Measurements from ENCODE around the gene MBD2. TPM values are rescaled to one million over a fixed set of nuclear protein-coding genes. Genes with fewer than 3 reads are reported as not detected.

The MBD2 gene
- polyA plus RNA-seq, 1 donor (not counting 4 experiments of a cell fraction or from before 2014, with no cell fraction given): 212 TPM

DNA sequence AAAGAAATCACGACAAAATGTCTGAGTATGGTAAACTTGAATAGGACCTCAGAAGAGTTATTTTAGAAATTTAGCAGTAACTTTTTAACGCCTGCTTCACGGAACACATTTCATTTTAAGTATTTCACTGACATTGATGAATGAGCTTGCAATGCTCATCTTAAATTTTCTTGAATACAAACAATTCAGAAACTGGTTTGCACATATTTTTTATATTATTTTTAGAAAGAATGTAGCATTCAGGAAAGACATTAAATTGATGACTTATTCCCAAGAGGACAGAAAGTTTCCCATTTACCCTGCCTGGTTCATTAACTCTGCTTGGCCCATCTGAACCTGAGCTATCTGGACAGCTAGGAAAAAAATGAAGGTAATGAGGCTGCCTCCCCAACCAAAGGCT lies 89.3 kb downstream of the MBD2 start:
- Histone ChIP-seq H3K9me3 (ENCODE audit: control insufficient read depth, low read depth, low read length) (peaks cover 4% of the 10 kb centered on the region), H3K27ac (ENCODE audit: control insufficient read depth, insufficient read depth, low read length) (no peak overlapping the region), H3K4me3 (ENCODE audit: control insufficient read depth in 2 of 3, extremely low read depth in 1 of 3, insufficient read depth in 2 of 3, low read depth in 1 of 3, low read length in 3 of 3) (no peak overlapping the region), H3K4me1 (ENCODE audit: control insufficient read depth, extremely low read depth, insufficient read depth, low read length) (peaks cover 22% of the 10 kb centered on the region), H3K27me3 (ENCODE audit: control insufficient read depth, extremely low read depth, insufficient read depth, low read length) (no peaks in the 10 kb centered on the region), H3K9ac (ENCODE audit: control insufficient read depth, extremely low read depth, insufficient read depth, low read length) (no peak overlapping the region), H3K9me1 (ENCODE audit: control insufficient read depth, extremely low read depth, insufficient read depth, low read length) (no peaks in the 10 kb centered on the region), H3K36me3 (ENCODE audit: control insufficient read depth in 2 of 2, extremely low read depth in 1 of 2, insufficient read depth in 2 of 2, low read length in 2 of 2) (no peaks in the 10 kb centered on the region), H4K20me1 (ENCODE audit: control insufficient read depth, extremely low read depth, insufficient read depth, low read length) (no peaks in the 10 kb centered on the region), H3K4me2 (ENCODE audit: control insufficient read depth, extremely low read depth, insufficient read depth, low read depth, low read length) (no peak overlapping the region), H2AFZ (ENCODE audit: control insufficient read depth, low read length) (no peak overlapping the region), H3K79me2 (ENCODE audit: control insufficient read depth, insufficient read depth, low read length) (no peaks in the 10 kb centered on the region)
- no peak for TF ChIP-seq EZH2 (IDR thresholded peaks at IDR 0.05; ENCODE audit: low read length)
- TF ChIP-seq, protein P1, sequence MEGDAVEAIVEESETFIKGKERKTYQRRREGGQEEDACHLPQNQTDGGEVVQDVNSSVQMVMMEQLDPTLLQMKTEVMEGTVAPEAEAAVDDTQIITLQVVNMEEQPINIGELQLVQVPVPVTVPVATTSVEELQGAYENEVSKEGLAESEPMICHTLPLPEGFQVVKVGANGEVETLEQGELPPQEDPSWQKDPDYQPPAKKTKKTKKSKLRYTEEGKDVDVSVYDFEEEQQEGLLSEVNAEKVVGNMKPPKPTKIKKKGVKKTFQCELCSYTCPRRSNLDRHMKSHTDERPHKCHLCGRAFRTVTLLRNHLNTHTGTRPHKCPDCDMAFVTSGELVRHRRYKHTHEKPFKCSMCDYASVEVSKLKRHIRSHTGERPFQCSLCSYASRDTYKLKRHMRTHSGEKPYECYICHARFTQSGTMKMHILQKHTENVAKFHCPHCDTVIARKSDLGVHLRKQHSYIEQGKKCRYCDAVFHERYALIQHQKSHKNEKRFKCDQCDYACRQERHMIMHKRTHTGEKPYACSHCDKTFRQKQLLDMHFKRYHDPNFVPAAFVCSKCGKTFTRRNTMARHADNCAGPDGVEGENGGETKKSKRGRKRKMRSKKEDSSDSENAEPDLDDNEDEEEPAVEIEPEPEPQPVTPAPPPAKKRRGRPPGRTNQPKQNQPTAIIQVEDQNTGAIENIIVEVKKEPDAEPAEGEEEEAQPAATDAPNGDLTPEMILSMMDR (optimal IDR thresholded peaks at IDR 0.05 in 1 of 3, IDR thresholded peaks at IDR 0.05 in 1 of 3, conservative IDR thresholded peaks at IDR 0.05 in 1 of 3; ENCODE audit: extremely low read depth in 1 of 3, insufficient read depth in 2 of 3, low read length in 3 of 3): no peak
- DNase-seq (ENCODE audit: low read depth, low spot score): no peak
- FAIRE-seq: no peak
- dilution Hi-C loops (cut with MboI; ENCODE audit: extremely low pct_ligation_motif_present, low sequenced_read_pairs): no loop called here

DNA sequence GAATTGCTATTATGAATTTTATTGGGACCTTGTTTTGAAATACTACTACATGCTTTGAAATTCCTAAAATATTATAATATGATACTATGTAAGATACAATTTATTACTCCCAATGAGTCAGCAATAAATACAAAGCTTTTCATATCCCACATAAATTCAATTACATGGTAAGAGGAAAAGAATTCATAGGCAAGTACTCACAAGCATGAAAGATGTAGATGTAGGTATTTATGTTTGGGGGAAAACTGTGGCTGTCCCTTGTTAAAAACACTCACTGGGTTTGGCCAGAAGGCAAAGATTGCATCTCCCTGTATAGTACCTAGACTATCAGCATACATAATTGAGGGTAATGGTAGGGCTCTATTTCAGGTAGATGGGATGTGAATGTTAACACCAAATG lies 90.4 kb downstream of the MBD2 start:
- Histone ChIP-seq H3K9me1 (ENCODE audit: control insufficient read depth, extremely low read depth, insufficient read depth, low read length) (no peaks in the 10 kb centered on the region), H3K9ac (ENCODE audit: control insufficient read depth, extremely low read depth, insufficient read depth, low read length) (no peak overlapping the region), H3K27me3 (ENCODE audit: control insufficient read depth, extremely low read depth, insufficient read depth, low read length) (no peaks in the 10 kb centered on the region), H3K27ac (ENCODE audit: control insufficient read depth, insufficient read depth, low read length) (peak overlapping the region; percentile 50), H2AFZ (ENCODE audit: control insufficient read depth, low read length) (no peak overlapping the region), H4K20me1 (ENCODE audit: control insufficient read depth, extremely low read depth, insufficient read depth, low read length) (no peaks in the 10 kb centered on the region), H3K36me3 (ENCODE audit: control insufficient read depth in 2 of 2, extremely low read depth in 1 of 2, insufficient read depth in 2 of 2, low read length in 2 of 2) (peaks cover 0 to 1% of the 10 kb centered on the region in 2 experiments), H3K4me1 (ENCODE audit: control insufficient read depth, extremely low read depth, insufficient read depth, low read length) (peaks cover 25% of the 10 kb centered on the region), H3K4me2 (ENCODE audit: control insufficient read depth, extremely low read depth, insufficient read depth, low read depth, low read length) (peak overlapping the region; percentile 49), H3K79me2 (ENCODE audit: control insufficient read depth, insufficient read depth, low read length) (no peaks in the 10 kb centered on the region), H3K9me3 (ENCODE audit: control insufficient read depth, low read depth, low read length) (peaks cover 2% of the 10 kb centered on the region), H3K4me3 (ENCODE audit: control insufficient read depth in 2 of 3, extremely low read depth in 1 of 3, insufficient read depth in 2 of 3, low read depth in 1 of 3, low read length in 3 of 3) (no peak overlapping the region)
- TF ChIP-seq EZH2 (IDR thresholded peaks at IDR 0.05; ENCODE audit: low read length): no peak
- TF ChIP-seq, protein P1 (optimal IDR thresholded peaks at IDR 0.05 in 1 of 3, IDR thresholded peaks at IDR 0.05 in 1 of 3, conservative IDR thresholded peaks at IDR 0.05 in 1 of 3; ENCODE audit: extremely low read depth in 1 of 3, insufficient read depth in 2 of 3, low read length in 3 of 3): no peak
- dilution Hi-C loops (cut with MboI; ENCODE audit: extremely low pct_ligation_motif_present, low sequenced_read_pairs): no loop called here
- DNase-seq (ENCODE audit: low read depth, low spot score) (no peak), FAIRE-seq (peak; percentile 85)

All from keratinocyte (primary cell).